Fibroblast of skin of left quadriceps (primary cell): Measurements from ENCODE around the gene SLC37A1.

Source experiments
- DNase-seq, 2 experiments: peaks; one replicate each; pipeline ENCODE4 v3.0.0-alpha.2; 2013; ENCODE audit warnings: low read depth in 2 of 2

SLC37A1 gene

DNA sequence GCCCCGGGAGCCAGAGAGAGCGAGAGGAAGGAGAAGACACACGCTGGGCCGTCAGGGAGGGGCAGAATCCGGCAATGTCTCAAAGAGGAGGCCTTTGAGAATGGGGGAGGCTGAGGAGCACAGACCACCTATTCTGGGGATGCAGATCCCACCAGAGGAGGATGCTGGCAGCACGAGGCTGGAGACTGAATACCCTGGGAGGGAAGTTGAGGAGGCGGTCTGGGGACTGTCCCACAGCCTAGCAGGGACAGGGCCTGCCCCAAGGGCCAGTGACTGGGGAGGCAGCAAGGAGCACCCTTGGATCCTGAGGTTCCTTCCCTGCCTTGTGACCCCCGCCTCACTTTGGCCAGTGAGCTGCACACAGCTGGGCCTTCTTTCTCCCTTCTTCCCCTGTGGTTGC lies 49.2 kb downstream of the SLC37A1 start:
- no peak for DNase-seq

DNA sequence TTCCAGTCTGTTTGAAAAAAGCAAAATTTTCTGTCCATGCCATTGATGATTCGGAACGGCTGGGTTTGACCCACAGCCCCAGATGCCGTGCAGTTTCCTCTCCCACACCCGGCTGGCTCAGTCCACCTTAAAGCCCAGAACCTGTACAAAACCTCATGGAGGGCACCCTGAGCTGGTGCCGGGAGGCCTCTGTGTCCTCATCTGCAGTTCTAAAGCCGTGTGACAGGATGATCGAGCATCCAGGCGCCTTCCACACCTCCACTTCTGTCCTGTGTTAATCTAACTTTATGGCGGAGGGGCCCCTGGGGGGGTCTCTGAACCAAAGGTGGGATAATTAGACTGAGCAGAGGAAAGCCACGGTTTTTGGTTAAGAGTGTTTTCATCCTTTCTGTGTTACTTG lies 49.6 kb downstream of the SLC37A1 start:
- DNase-seq: no peak

DNA sequence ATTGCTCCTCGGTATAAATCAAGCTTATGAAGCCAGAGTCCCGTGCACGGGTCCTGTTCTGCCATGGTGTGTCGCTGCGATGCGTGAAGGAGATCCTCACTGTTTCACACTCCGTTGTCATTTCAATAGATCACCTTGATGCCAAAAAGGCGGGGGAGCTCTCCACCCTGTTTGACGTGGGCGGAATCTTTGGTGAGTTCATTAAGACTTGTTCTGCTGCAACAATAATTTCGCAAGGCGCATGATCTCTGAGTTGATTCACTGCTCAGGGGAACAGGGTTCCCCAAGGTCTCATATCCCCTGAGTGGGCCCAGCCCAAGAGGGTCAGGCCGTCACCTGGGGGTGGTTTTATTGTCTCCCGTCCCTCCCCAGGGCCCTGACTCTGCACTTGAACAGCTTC lies 50.0 kb downstream of the SLC37A1 start:
- DNase-seq: no peak

DNA sequence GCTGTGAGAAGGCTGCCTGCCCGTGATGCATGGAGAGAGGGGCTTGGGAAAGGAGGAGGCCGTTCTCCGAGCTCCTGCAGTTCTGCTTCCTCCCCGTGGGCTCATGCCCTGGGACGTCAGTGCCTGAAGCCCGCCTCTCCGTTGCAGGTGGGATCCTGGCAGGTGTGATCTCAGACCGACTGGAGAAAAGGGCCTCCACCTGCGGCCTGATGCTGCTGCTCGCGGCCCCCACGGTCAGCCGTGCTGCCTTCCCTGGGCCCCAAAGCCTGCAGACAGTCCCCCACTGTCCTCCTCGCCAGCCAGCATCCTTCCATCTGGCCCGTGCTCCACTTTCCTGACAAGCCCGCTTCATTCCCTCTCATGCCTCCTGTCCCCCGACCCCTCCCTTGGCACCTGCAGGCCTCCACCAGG lies 50.9 kb downstream of the SLC37A1 start:
- DNase-seq: no peak

DNA sequence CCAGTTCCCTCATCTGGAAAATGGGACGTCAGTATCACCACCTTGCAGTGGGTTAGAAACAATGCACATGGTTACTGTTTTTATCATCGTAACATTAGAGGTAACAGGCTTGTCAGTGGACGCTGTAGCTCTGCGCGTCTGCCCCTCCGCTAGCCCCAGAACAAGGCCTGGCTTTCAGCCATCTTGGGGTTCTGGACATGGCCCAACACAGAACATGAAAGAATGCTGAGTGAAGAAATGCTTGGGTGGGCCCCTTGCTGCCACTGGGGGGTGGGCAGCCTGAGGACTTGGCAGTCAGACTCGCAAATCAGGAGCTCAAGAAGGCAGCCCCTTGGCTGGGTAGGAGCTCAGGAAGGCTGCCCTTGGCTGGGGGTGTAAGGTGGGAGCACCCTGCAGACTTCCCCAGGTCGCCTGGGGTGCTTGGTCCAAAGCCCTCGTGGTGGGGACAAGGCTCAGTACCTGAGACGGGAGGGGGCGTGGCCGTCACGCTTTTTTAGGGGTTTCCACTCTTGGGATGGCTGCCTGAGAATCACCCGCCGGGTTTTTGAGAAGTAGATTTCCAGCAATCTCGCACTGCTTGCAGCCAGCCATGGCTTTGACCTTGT lies 51.7 kb downstream of the SLC37A1 start:
- DNase-seq: no peak

DNA sequence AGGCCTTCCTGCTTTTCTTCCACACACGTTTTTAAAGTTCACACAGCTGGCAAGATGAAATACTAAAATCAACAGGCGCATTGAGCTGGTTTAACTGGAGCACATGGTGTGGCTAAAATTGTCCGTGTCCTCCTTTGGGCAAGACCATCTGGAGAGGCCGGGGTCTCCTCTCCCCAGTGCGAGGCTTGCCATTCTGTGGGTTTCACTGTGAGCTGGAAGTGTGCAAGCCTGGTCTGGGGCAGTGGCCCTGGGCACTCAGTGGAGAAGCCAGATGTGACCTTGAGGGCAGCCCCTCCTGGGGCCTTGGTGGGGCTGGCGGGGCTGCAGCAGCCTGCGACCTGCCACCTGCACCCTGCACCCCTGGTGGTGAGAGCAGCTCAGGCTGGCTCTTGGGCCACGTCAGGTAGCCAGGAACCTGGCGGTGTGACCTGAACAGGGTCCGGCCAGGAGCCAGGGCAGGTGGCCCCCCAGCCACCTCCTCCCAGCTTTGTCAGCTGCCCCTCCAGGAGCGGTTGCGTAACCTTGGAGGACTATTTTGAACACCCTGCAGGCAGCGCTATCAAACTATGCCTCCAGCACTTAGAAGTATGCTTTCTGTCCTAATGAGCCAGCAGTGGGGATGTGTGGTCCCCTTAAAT lies 52.4 kb downstream of the SLC37A1 start:
- no peak for DNase-seq

DNA sequence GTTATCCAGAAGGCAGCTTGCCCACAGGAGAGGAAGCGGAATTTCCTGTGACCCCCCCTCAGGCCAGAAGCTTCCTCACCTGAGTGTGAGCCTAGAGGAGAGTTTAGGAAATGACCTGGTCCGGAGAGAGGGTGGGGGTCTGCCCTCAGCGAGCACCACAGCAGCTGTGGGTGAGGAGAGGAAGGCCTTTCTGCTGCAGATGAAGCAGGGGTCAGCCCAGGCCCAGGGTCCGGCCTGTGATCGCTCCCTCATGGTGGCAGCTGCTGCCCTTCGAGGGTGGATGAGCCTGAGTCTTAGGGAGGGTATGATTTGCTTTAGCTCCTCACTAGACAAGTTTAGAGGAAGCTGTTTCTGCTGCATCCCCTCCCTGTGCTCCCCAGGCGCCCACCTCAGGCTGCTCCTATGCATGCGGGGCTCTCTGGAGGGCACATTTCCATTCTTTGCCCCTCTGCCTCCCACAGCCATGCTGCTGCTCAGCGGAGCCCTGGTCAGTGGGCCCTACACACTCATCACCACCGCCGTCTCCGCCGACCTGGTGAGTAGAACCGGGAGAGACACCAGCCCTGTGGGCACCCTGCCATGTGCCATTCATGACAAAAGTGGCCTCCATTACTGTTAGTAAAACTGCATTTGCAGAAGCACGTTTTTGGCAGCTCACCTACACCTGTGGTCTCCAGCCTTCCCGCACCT lies 53.0 kb downstream of the SLC37A1 start:
- DNase-seq: no peak

DNA sequence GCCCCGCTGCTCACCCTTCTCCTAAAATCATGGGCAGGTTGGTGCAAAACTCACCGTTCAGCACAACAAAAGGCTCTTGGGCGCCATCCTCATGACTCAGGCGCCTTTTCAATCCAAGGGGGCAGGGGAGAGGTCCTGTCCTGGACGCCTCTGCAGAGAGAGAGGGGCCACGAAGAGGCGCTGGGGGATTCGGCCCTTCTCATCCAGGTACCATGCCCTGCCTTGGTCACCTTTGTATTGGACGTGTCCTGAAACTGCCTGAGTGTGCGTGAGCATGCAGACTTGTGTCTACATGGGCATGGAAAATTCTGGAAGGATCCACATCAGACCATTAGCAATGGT lies 53.5 kb downstream of the SLC37A1 start:
- DNase-seq: no peak

DNA sequence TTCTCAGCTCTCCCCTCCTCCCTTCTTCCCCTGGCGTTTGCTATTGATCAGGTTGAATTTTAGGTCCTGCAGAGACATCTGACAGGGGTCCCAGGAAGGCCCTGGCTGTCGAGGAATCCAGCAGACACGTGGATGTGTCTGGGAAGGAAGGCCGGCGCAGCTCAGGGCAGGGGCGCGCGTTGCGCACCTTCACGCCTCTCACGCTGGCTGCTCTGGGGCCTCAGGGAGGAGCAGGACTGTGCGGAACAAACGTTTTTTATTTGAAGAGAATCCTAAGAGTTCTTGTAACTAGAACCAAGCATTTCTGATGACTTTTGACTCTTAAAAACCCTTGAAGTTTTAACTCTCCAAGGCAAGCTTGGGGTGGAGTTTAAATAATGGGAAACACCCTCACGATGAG lies 54.2 kb downstream of the SLC37A1 start:
- no peak for DNase-seq

DNA sequence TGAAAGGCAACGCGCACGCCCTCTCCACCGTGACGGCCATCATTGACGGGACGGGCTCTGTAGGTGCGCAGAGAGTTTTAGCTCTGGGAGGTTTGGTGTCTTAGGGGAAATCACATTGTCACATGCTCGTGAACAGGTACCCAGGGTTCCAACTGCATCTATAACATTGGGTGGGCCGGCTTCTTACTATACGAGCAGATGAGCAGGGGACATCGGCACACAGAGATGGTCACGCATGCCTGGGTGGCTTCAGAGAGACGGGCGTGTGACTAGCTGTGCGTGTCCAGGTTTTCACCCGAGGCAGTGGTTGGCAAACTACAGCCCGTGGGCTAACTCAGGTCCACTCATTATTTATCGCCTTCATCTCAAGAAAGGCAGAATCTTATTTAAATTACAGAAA lies 54.7 kb downstream of the SLC37A1 start:
- no peak for DNase-seq

DNA sequence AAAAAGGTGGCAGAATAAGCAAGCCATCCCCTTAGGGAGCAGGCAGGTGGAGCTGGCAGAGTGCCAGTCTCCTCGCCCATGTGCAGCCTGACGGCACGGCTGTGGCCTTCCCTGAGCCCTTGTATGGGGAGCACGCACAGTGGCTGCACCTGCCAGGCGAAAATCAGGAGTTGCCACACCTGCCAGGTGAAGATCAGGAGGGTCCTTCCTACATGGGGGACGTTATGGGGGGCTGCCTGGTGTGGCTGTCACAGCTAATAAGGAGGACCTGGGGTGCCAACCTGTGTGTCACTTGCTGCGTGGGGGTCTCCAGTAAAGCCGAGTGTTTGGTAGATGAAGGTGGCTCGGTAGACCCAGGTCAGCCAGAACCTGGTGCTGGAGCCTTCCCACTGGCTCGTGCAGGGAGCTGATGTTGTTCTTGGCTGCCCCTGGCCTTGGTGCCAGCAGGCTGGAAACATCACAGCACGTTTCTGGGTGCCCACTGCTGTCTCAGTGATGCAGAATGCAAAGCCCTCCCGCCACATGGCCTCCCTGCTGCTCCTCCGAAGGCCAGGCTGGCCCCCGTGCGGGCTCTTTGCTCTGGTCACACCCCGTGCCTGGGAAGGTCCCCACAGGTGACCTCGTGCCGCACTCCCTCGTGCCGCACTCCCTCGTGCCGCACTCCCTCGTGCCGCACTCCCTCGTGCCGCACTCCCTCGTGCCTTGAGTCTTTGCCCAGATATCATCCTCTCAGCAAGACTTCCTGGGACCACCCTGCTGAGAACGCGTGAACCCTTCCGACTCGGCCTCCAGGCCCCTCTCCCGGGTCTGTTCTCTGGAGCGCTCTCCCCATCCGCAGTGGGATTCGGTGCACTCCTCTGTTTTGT lies 55.4 kb downstream of the SLC37A1 start:
- DNase-seq: no peak

DNA sequence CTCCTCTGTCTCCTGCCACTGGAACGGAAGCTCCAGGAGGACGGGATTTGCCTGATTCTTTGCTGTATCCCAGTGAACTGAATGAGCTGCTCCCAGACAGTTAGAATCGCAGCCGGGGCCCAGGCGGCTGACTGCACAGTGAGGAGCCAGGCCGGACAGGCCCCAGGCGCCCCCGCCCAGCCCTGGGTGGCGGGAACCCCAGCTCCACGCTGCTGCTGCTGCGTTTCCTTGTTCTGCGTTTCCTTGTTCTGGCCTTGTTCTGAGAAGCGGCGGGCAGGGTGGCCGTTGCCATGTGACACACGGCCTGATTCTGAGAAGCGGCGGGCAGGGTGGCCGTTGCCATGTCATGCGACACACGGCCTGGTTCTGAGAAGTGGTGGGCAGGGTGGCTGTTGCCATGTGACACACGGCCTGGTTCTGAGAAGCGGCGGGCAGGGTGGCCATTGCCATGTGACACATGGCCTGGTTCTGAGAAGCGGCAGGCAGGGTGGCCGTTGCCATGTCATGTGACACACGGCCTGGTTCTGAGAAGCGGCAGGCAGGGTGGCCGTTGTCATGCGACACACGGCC lies 56.2 kb downstream of the SLC37A1 start:
- DNase-seq: no peak

DNA sequence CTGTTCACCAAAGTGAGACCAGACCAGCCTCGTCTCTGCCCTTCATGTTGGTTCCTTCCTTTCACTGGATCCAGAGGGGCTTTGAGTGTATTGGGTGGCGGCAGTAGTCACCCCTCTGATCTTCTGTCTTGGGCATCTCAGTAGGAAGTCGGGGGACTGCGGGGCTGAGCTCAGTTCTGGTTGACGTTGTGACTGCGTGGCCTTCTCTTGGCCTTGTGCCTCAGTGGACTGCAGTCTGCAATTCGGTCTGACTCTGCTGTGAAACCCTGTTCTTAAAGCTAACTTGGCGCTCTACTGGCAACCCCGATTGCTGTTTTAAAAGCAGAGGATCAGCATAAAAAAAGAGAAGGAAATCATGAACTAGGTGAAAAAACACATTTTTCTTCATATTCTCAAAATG lies 56.7 kb downstream of the SLC37A1 start:
- DNase-seq: no peak

DNA sequence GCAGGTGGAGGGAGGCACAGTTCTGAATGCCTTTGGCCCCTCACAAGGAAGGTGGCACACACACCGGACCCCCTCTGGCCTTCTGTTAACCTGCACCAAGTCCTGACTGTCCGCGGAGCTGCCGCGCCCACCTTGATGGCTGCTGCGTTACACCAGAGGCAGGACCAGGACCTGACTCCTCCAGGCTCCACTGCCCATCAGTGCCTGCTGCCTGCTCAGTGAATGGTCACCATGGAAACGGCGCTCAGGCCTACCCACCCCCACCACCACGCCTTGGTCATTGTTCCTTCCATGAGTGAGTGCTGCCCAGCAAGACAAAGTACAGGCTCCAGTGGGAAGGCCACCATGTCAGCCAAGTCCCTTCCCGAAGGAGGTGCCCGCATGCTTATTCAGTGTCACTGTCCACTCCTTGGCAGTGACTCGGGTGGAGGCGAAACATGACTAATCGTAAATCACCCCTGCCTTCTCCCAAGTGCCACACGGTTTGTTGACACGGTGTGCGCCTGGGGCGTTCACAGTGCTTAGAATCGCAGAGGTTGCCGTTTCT lies 57.3 kb downstream of the SLC37A1 start:
- no peak for DNase-seq

DNA sequence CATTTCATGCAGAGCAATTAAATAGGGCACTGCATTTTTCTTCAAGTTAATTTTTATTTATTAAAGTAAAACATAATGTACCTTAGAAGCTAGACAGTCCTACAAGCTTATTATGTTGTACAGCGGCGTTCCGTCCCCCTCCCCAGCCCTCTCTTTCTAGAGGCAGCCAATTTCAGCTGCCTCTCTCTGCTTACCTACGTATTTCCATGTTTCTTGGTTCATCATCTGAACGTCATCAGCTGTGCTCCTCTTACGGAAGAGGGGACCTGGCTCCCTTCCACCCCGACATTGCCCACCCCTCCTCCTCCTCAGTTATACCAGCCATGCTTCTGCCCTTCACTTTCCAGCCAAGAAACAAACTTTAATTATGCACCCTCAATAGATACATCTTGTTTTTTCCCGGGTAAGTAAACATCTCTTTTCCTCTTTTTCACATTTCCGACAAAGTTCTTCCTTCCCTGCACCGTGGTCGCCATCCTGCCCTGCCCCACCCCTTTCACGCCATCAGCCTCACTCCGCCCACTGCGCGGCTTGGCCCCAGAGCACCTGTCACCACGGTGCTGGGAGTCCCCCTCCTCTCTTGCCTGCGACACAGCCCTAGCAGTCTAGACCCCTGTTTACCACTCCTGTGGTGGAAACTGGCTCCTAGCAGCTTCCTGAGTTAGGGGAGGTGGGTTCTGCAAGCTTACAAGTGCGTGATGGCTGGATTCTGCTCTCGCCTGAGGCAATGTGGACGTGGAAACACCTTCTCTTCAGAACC lies 57.9 kb downstream of the SLC37A1 start:
- no peak for DNase-seq

DNA sequence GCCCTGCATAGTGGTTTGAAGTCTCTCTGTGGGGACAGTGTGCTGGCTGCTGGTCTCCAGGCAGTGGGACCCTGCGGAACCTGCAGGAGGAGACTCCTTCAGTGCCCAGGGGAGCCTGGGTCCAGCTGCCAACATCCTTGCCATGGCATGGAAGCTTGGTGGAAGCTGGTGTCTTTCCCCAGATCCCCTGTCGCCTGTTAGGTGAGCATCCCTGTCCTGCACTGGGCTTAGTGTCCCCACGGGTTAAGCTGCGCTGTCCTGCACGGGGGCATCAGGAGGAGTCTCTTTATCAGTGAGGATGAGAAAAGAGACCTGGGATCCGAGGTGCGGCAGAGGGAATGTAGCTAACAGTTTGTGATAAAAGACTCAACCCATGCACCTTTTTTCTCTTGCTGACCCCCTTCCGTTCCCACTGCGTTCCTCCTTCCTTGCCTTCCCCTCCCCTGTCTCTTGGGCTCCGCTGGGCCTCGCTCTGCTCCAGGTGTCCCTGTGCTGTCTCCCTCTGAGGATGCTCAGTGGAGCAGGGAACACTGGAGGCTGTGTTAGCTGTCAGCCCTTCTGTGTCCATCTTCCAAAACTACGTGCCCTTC lies 59.3 kb downstream of the SLC37A1 start:
- DNase-seq: no peak

DNA sequence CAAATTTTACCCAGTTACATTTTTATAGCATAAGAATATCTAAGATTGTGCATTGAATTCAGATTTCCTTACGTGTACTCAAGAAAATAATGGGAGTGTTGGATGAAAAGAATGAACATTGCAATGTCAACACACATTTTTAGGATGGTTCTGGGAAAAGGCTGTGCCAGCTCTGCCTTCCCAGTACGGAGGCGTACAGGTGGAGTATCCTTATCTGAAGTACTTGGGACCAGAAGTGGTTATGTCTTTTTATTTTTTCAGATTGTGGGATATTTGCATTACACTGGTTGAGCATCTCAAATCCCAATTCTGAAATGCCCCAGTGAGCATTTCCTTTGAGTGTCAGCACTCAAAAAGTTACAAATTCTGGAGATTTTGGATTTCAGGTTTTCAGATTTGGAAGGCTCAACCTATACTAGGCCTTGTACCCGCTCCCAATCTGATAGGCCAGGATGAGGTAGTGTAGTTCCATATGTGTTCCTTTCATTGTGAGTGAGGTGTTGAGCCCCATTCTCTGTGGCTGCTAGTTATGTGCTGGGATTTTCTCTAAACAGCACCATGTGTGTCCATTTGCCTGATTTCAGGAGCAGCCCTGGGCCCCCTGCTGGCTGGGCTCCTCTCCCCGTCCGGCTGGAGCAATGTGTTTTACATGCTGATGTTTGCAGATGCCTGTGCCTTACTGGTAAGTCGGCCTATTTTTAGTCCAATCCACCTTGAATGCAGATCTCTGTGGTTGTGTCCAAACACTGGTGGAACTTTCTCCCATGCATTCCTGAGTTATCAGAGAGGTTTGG lies 60.8 kb downstream of the SLC37A1 start:
- DNase-seq: no peak

DNA sequence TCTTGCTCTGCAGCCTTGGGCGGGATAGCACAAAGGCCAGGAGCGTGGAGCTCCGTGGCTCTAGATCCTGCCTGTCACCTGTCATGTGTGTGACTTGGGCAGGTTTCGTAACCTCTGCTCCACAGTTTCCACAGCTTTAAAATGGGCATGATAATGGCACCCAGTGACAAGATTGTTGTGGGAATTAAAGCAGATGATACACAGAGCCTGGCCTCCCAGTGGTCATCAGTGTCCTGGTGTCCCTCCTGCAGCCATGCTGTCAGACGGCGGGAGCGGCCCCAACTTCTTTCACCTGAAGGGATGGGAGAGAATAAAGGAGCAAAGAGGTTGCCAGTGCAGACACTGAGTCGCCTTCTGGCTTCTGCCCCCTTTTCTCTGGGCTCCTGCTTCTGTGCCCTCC lies 61.5 kb downstream of the SLC37A1 start:
- DNase-seq: no peak

DNA sequence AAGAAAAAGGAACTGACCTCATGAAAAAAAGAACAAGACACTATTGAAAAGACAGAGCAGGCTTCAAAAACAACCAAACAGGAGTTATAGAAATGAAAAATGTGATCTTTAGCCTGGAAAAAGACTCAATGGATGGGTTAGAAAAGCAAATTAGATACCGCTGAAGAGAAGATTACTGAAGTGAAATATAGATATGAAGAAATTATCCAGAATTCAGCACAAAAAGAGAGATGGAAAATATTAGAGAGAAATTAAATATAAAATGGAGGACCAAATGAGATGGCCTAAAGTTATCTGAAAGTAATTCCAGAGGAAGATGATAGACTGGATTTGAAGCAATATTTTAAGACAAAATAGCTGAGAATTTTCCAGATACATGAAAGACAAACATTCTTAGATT lies 63.0 kb downstream of the SLC37A1 start:
- DNase-seq: no peak

DNA sequence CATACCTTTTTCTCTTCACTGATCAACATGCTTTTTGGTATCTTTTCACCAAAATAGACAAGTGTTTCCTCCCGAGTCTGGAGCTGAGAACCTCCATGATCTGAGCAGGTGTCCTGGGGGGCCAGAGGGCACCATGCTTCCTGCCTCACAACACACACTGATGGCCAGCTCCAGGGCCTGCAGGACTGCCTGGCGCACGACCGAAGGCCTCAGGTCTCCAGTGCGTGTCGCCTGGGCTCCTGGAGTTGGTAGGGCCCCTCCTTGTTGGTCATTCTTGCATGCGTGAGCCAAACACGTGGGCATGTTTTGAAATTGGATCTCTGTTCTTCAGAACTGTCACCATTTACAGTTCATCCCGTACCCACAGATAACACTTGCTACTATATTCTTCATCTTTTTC lies 64.4 kb downstream of the SLC37A1 start:
- DNase-seq: no peak
